A673 (cell line): ENCODE measurements around the gene POLR1A. TPM values are rescaled to one million over a fixed set of nuclear protein-coding genes. Genes with fewer than 3 reads are reported as not detected.

Source experiments
- BruUV-seq: library from RNA; stranded (reverse); fragments of 400-500 nt; replicated peaks from 2 replicates; lab custom pipeline; 2021; lab: Mats Ljungman, UMichigan
- CTCF ChIA-PET: fragments of 300-600 bp; sonication (Branson Sonifier 250); formaldehyde crosslinking; loops from one replicate; lab custom pipeline; 2022; ENCODE audit warnings: antibody characterized with exemption; lab: Charles Lee
- POLR2A ChIA-PET: fragments of 300-600 bp; sonication (Branson Sonifier 250); formaldehyde crosslinking; loops from one replicate; lab custom pipeline; 2022; ENCODE audit warnings: antibody characterized with exemption; ENCODE audit not compliant: low non-redundant PET; lab: Charles Lee
- DNase-seq: peaks from one replicate; pipeline ENCODE4 v3.0.0-alpha.2; 2015; ENCODE audit warnings: low spot score
- H3K27ac ChIP-seq: fragments of 200-600 bp; sonication (generic); 2 replicates; pipeline ENCODE4 v1.5.1; 2016; ENCODE audit warnings: mixed run types, low read depth, mild to moderate bottlenecking, mixed read lengths, antibody characterized with exemption, low read length; ENCODE audit not compliant: poor library complexity, severe bottlenecking
- H3K27me3 ChIP-seq: fragments of 200-600 bp; sonication (generic); replicated peaks from 2 replicates; pipeline ENCODE4 v1.6.1; 2017; ENCODE audit warnings: mixed run types, low read depth, mild to moderate bottlenecking, mixed read lengths, antibody characterized with exemption, low read length; ENCODE audit not compliant: insufficient read depth, poor library complexity
- H3K36me3 ChIP-seq: fragments of 200-600 bp; sonication (generic); 2 replicates; pipeline ENCODE4 v1.6.1; 2016; ENCODE audit warnings: mixed run types, mild to moderate bottlenecking, mixed read lengths, antibody characterized with exemption, low read length; ENCODE audit not compliant: insufficient read depth, poor library complexity, severe bottlenecking
- H3K4me1 ChIP-seq: fragments of 200-600 bp; sonication (generic); 2 replicates; pipeline ENCODE4 v1.6.1; 2017; ENCODE audit warnings: mixed run types, mild to moderate bottlenecking, mixed read lengths, antibody characterized with exemption, low read length; ENCODE audit not compliant: insufficient read depth, poor library complexity, severe bottlenecking
- H3K4me3 ChIP-seq: fragments of 200-600 bp; sonication (generic); 2 replicates; pipeline ENCODE4 v1.5.1; 2016; ENCODE audit warnings: low read depth, mixed run types, mild to moderate bottlenecking, mixed read lengths, low read length; ENCODE audit not compliant: poor library complexity, severe bottlenecking
- H3K9me3 ChIP-seq: fragments of 200-600 bp; sonication (generic); 2 replicates; pipeline ENCODE4 v1.6.1; 2016; ENCODE audit warnings: mixed run types, low read depth, mild to moderate bottlenecking, mixed read lengths, antibody characterized with exemption, low read length; ENCODE audit not compliant: poor library complexity, severe bottlenecking
- CTCF ChIP-seq: fragments of 300-800, 200-600 bp; sonication (generic); conservative IDR thresholded peaks from 2 replicates; pipeline ENCODE4 v1.5.1; 2017; ENCODE audit warnings: low read depth, mild to moderate bottlenecking, antibody characterized with exemption, low read length, moderate library complexity, mixed read lengths
- EZH2 ChIP-seq: fragments of 200-600 bp; sonication (generic); IDR thresholded peaks from 2 replicates; pipeline ENCODE4 v1.6.1; 2017; ENCODE audit warnings: borderline replicate concordance, low read depth, mild to moderate bottlenecking, mixed read lengths, antibody characterized with exemption, low read length; ENCODE audit not compliant: poor library complexity, severe bottlenecking
- intact Hi-C: fragments of 100-400 bp; cut with micrococcal nuclease; formaldehyde crosslinking; loops from one replicate; pipeline ENCODE4 v1.10.0; 2022; ENCODE audit not compliant: unreplicated experiment
- total RNA-seq: library from RNA; stranded (reverse); gene quantifications from 2 replicates; pipeline ENCODE4 v1.2.3, GENCODE V29; 2021

Gene POLR1A
- total RNA-seq, 1 experiment from 2014 or later: 81.2 TPM

GRCh38 chr2:86031151-86031550 is 74.5 kb downstream of the POLR1A start:
- peaks cover 85% of the 10 kb centered on the region for H3K36me3 ChIP-seq
- no TSS peak for BruUV-seq
- TF ChIP-seq EZH2 (no peak), CTCF (no peak)
- POLR2A ChIA-PET: no interaction called here
- H3K4me3 ChIP-seq: no peak overlapping the region
- peaks cover 10% of the 10 kb centered on the region for H3K4me1 ChIP-seq
- no peak overlapping the region for H3K27ac ChIP-seq
- no peaks in the 10 kb centered on the region for H3K9me3 ChIP-seq
- no peak for DNase-seq
- CTCF ChIA-PET: no interaction called here
- no peaks in the 10 kb centered on the region for H3K27me3 ChIP-seq
- intact Hi-C loops: no loop called here

- POLR2A ChIA-PET: no interaction called here
- no peaks in the 10 kb centered on the region for H3K27me3 ChIP-seq
- H3K36me3 ChIP-seq: peaks cover 81% of the 10 kb centered on the region
- CTCF ChIA-PET: no interaction called here
- H3K4me1 ChIP-seq: no peaks in the 10 kb centered on the region
- H3K4me3 ChIP-seq: no peak overlapping the region
- BruUV-seq: no TSS peak
- H3K27ac ChIP-seq: no peak overlapping the region
- no peak for DNase-seq
- H3K9me3 ChIP-seq: no peaks in the 10 kb centered on the region
- TF ChIP-seq CTCF (no peak), EZH2 (no peak)
- intact Hi-C loops: no loop called here
Measured at GRCh38 chr2:86029873-86030272, 75.8 kb downstream of the POLR1A start.

- H3K9me3 ChIP-seq: no peaks in the 10 kb centered on the region
- no TSS peak for BruUV-seq
- POLR2A ChIA-PET: no interaction called here
- CTCF ChIA-PET: no interaction called here
- peaks cover 71% of the 10 kb centered on the region for H3K36me3 ChIP-seq
- TF ChIP-seq CTCF (no peak), EZH2 (no peak)
- no peaks in the 10 kb centered on the region for H3K27me3 ChIP-seq
- intact Hi-C loops: no loop called here
- H3K4me3 ChIP-seq: no peak overlapping the region
- no peak overlapping the region for H3K27ac ChIP-seq
- H3K4me1 ChIP-seq: no peaks in the 10 kb centered on the region
- no peak for DNase-seq
Measured at GRCh38 chr2:86028766-86029381, 76.8 kb downstream of the POLR1A start.
